D721Med (cell line): ENCODE results near the gene PSMB2.

Source experiments
- DNase-seq: peaks from one replicate; pipeline ENCODE4 v3.0.0; 2011; ENCODE audit warnings: low spot score; ENCODE audit not compliant: insufficient read length
- FAIRE-seq: peaks from 2 replicates; lab custom pipeline; 2011; peaks lifted over from hg19 to GRCh38; lab: Jason Lieb, UNC
- CTCF ChIP-seq: IDR thresholded peaks from 2 replicates; pipeline ENCODE4 v1.5.1; 2012; ENCODE audit warnings: mild to moderate bottlenecking, control low read depth; ENCODE audit not compliant: insufficient read depth; ENCODE audit errors: missing control alignments

Gene PSMB2

DNA sequence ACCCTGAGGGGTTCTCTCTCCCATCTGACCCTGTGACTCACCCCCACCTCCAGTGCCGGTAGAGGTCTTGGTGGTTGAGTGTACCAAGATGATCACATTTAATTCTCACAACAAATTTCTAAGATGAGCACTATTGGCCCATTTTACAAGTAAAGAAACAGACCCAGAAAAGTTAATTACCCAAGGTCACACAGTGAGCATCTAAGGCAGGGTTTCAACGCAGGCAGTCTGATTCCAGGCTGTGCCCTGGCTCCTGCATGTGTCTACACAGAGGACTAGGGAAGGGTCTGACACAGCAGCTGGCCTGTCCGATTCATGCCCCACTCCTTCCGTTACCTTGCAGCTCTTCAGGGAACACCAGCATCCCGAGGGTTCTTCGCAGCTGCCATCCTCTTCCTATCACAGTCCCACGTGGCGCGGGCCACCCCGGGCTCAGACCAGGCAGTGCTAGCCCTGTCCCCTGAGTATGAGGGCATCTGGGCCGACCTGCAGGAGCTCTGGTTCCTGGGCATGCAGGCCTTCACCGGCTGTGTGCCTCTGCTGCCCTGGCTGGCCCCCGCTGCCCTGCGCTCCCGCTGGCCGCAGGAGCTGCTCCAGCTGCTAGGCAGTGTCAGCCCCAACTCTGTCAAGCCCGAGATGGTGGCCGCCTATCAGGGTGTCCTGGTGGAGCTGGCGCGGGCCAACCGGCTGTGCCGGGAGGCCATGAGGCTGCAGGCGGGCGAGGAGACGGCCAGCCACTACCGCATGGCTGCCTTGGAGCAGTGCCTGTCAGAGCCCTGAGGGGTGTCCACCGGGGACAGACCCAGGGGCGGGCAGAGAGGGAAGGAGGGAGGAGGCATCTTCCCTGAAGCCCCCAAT lies 76.2 kb downstream of the PSMB2 start:
- DNase-seq: no peak
- FAIRE-seq: no peak
- no peak for TF ChIP-seq CTCF

DNA sequence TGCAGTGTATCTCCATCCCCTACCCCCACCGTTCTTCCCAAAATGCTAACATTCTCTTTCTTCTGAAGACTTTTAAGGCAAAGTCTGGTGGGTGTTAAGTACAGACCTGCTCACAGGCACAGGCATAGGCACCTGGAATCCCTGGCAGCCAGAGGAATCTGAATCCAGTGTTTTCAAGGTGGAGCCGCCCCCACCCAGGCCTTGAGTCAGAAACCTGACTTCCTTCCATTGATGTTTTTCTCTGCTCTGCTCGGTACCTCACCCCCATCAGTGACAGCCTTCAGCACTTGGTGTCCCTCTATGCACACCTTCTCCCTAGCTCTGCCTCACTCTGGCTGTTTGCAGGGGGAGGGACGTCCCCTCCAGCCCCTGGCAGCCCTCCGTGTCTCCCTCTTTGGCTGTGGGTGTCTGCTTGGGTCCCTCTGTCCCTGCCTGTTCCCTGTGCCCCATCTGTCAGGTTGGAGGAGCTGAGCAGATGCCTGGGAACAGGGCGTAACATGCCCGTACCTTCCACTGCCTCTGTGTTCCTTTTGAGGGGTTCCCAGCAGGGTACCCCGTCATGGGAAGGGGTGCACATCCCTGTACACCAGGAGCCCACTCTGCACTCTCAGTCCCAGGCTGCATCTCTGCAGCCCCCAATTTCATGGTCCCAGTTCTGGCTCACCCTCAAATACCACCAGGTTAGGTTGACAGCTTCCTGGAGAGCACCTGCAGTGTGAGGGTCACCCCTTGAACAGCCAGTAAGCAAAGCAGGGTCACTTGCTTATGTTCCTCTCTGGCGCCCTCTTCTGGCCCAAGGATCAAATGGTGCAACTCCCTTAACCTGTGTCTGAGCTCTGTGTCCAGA lies 77.1 kb downstream of the PSMB2 start:
- TF ChIP-seq CTCF: peak; percentile 82
- peak; percentile 89 for DNase-seq

DNA sequence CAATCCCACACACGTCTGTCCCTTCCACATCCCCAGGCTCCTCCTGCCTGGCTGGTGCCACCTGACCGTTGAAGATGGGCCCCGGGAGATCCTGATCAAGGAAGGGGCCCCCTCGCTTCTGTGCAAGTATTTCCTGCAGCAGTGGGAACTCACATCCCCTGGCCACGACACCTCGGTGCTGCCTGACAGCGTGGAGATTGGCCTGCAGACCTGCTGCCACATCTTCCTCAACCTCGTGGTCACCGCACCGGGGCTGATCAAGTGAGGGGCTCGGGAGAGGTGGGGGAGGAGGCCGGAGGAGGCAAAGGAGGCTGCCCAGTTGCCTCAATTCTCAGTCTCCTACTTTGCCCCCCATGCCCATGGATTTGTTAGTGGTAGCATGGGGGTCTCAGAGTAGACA lies 78.2 kb downstream of the PSMB2 start:
- DNase-seq: no peak
- TF ChIP-seq CTCF: no peak
- no peak for FAIRE-seq

More for the DNA sequence above, 77.1 kb downstream of the PSMB2 start:
- FAIRE-seq: no peak

- DNase-seq (no peak), FAIRE-seq (no peak)
- no peak for TF ChIP-seq CTCF
Observed at GRCh38 chr1:35561972-35562680, 79.2 kb downstream of the PSMB2 start.

GRCh38 chr1:35561297-35561971 lies 79.9 kb downstream of the PSMB2 start:
- TF ChIP-seq CTCF: no peak
- no peak for FAIRE-seq

More at GRCh38 chr1:35561297-35561971, 79.9 kb downstream of the PSMB2 start:
- DNase-seq: no peak
